Measurements from ENCODE around the gene DDO.
A peak's percentile ranks its signal among the peaks of the same experiment; 100 is the strongest.

Gene DDO

DNA sequence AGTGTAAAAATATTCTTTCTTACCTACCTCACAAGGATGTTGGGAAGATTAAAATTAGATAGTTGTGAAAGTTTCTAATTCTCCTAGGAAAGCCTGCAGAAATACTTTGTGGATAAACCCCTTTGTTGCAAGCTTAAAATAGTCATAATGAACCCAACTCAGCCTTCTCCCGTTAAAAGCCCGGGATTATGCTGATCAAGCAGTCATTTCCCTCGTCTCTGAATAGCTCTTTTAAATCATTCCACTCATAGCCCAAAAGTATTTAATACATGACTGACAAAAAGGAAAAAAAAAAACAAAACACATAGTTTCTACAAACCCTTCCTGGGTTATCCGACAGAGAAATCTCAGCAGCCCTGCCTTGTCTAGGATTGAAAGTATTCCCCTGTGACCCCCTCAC is 46.3 kb downstream of the DDO start:
- no peaks in the 10 kb centered on the region for H3K9me3 Mint-ChIP-seq
- no peaks in the 10 kb centered on the region for H3K36me3 Mint-ChIP-seq (ENCODE audit: low read depth)
- no peaks in the 10 kb centered on the region for H3K4me1 Mint-ChIP-seq (ENCODE audit: low read depth)
- no peak overlapping the region for H3K27ac Mint-ChIP-seq
- peaks cover 37% of the 10 kb centered on the region for H3K27me3 Mint-ChIP-seq (ENCODE audit: low read depth)
- no peak for DNase-seq (ENCODE audit: low spot score)
- H3K4me3 Mint-ChIP-seq, result no peak overlapping the region

DNA sequence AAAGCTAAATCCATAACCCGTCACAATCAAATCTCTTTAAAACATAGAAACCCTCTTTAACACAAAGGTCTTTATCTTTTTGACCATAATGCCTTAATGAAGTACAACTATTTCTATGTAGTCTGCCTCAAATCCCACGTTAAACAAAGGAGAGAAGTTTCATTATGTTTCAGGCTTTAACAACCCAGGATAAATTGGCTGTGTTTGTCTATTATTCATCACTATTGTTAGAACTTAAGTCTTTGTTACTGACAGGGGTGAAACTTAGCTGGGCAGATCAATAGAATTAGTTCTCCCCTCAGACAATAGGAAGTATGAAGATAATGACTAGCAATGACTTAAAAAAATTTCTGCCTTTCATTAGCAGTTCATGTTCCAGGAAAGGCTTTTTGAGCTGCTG is 47.1 kb downstream of the DDO start:
- no peaks in the 10 kb centered on the region for H3K4me1 Mint-ChIP-seq (ENCODE audit: low read depth)

DNA sequence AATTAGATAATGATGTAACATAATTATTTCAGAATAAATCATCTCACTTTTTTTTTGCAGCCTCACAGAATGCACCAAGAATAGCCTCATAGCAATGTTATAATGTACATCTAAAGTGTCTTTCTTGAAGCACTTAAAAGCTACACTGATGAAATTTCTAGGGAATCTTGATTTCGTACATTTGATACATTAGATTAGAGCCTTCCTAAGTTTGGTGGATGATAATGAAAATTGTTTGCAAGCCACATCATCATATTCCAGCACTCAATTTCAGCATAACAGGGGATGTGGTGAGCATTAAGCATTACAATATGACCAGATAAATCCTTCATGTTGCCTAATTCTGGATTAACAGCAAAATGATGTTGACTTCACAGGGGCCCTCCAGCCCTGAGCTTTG is 47.5 kb downstream of the DDO start:
- H3K27me3 Mint-ChIP-seq (ENCODE audit: low read depth), result peaks cover 41% of the 10 kb centered on the region
- no peaks in the 10 kb centered on the region for H3K36me3 Mint-ChIP-seq (ENCODE audit: low read depth)
- H3K27ac Mint-ChIP-seq, result no peak overlapping the region
- H3K9me3 Mint-ChIP-seq, result no peaks in the 10 kb centered on the region
- H3K4me1 Mint-ChIP-seq (ENCODE audit: low read depth), result no peaks in the 10 kb centered on the region
- no peak overlapping the region for H3K4me3 Mint-ChIP-seq
- no peak for DNase-seq (ENCODE audit: low spot score)

More for the DNA sequence above, 47.1 kb downstream of the DDO start:
- no peak for DNase-seq (ENCODE audit: low spot score)
- Mint-ChIP-seq H3K27me3 (ENCODE audit: low read depth) (peaks cover 39% of the 10 kb centered on the region), H3K9me3 (no peaks in the 10 kb centered on the region), H3K27ac (no peak overlapping the region), H3K4me3 (no peak overlapping the region), H3K36me3 (ENCODE audit: low read depth) (no peaks in the 10 kb centered on the region)

- no peaks in the 10 kb centered on the region for H3K9me3 Mint-ChIP-seq
- H3K36me3 Mint-ChIP-seq (ENCODE audit: low read depth), result no peaks in the 10 kb centered on the region
- peaks cover 48% of the 10 kb centered on the region for H3K27me3 Mint-ChIP-seq (ENCODE audit: low read depth)
- no peak for DNase-seq (ENCODE audit: low spot score)
- no peak overlapping the region for H3K27ac Mint-ChIP-seq
- no peaks in the 10 kb centered on the region for H3K4me1 Mint-ChIP-seq (ENCODE audit: low read depth)
- no peak overlapping the region for H3K4me3 Mint-ChIP-seq
Observed at GRCh38 chr6:110366975-110367374, 48.4 kb downstream of the DDO start.

- Mint-ChIP-seq H3K27me3 (ENCODE audit: low read depth) (peaks cover 48% of the 10 kb centered on the region), H3K36me3 (ENCODE audit: low read depth) (no peaks in the 10 kb centered on the region), H3K4me1 (ENCODE audit: low read depth) (no peaks in the 10 kb centered on the region), H3K9me3 (no peaks in the 10 kb centered on the region), H3K4me3 (no peak overlapping the region), H3K27ac (no peak overlapping the region)
- no peak for DNase-seq (ENCODE audit: low spot score)
Observed at GRCh38 chr6:110366256-110366655, 49.1 kb downstream of the DDO start.

DNA sequence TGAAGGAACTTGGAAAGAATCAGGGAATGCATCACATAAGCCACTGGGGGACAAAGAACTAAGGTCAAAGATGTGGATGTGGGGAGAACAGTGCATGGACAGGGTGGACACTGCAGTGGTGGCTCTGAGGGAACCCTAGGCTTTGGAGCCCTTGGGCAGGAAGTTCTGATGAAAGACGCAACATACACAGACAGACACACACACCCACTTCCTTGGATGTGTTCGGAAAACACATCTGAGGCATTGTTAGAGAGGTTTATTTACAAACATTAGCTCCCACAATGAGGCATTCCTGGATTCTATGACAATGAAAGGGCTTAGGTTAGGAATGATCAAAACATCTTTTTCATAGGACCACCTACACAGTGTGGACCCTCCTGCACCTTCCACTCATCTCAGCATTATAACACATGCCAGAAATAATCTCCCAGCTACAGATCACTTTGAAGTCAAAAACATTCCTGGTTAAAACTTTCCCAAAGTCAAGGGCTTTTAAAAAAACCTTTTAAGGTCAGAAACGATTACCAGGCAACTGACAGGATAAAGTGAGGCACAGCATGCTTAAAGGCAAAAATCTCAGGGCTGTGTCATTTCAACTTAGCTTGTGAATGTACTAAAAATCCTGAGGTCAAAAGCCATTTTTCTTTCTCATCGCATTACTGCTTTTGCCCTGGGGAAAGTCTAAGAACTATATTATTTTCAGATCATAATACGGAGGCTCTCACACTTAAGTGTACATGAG is 50.8 kb downstream of the DDO start:
- Mint-ChIP-seq H3K4me3 (no peak overlapping the region), H3K4me1 (ENCODE audit: low read depth) (no peaks in the 10 kb centered on the region), H3K9me3 (no peaks in the 10 kb centered on the region), H3K27me3 (ENCODE audit: low read depth) (peaks cover 60% of the 10 kb centered on the region), H3K27ac (no peak overlapping the region), H3K36me3 (ENCODE audit: low read depth) (no peaks in the 10 kb centered on the region)
- DNase-seq (ENCODE audit: low spot score), result no peak

- H3K9me3 Mint-ChIP-seq, result no peaks in the 10 kb centered on the region
- H3K4me3 Mint-ChIP-seq, result no peak overlapping the region
- no peak overlapping the region for H3K27ac Mint-ChIP-seq
- peaks cover 62% of the 10 kb centered on the region for H3K27me3 Mint-ChIP-seq (ENCODE audit: low read depth)
- DNase-seq (ENCODE audit: low spot score), result no peak
- no peaks in the 10 kb centered on the region for H3K36me3 Mint-ChIP-seq (ENCODE audit: low read depth)
- no peaks in the 10 kb centered on the region for H3K4me1 Mint-ChIP-seq (ENCODE audit: low read depth)
Observed at GRCh38 chr6:110363748-110364147, 51.6 kb downstream of the DDO start.

DNA sequence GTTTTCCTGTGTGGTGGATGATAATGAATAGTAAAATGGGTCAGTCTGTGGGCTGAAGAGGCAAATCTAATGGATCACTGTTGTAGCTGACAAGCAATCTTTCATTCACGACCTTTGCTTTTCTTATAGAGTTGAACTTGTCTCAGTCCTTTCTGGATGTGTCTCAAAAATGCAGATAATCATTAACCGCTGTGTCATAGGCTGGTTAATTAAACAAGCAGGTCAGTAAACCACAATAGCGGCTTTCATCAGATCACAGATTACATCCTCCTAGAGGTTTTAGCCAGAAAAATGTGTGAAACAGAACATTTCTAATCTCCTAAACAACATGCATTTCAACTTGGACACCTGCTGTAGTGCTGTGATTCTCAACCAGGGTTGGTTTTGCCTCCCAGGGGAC is 54.7 kb downstream of the DDO start:
- no peak for DNase-seq (ENCODE audit: low spot score)
- Mint-ChIP-seq H3K36me3 (ENCODE audit: low read depth) (no peaks in the 10 kb centered on the region), H3K27me3 (ENCODE audit: low read depth) (peaks cover 69% of the 10 kb centered on the region), H3K27ac (no peak overlapping the region), H3K9me3 (no peaks in the 10 kb centered on the region), H3K4me1 (ENCODE audit: low read depth) (peaks cover 2% of the 10 kb centered on the region), H3K4me3 (no peak overlapping the region)

DNA sequence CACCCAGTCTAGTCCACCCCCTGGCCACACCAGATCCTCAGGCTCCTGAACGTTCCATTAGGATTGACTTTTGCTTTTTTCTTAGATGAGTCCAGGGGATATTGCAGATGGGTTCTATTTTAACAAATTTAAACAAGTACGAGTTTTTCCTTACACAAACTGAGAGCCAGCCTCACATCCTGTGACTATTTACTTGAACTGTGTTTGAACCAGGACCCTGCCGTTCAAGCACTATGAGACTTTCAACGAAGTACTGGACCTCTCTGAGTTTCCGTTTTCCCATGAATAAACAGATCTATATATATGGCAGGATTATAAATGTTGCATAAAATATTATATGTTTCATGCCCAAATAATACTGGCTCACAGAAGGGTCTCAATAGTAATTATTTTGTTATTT is 55.8 kb downstream of the DDO start:
- no peak for DNase-seq (ENCODE audit: low spot score)
- no peak overlapping the region for H3K4me3 Mint-ChIP-seq

GRCh38 chr6:110358553-110359160 is 56.7 kb downstream of the DDO start:
- peaks cover 2% of the 10 kb centered on the region for H3K4me1 Mint-ChIP-seq (ENCODE audit: low read depth)
- H3K4me3 Mint-ChIP-seq, result no peak overlapping the region
- no peaks in the 10 kb centered on the region for H3K9me3 Mint-ChIP-seq
- H3K27ac Mint-ChIP-seq, result no peak overlapping the region
- peaks cover 73% of the 10 kb centered on the region for H3K27me3 Mint-ChIP-seq (ENCODE audit: low read depth)
- no peak for DNase-seq (ENCODE audit: low spot score)
- H3K36me3 Mint-ChIP-seq (ENCODE audit: low read depth), result no peaks in the 10 kb centered on the region

More for the DNA sequence above, 55.8 kb downstream of the DDO start:
- peaks cover 2% of the 10 kb centered on the region for H3K4me1 Mint-ChIP-seq (ENCODE audit: low read depth)
- no peaks in the 10 kb centered on the region for H3K9me3 Mint-ChIP-seq
- peaks cover 71% of the 10 kb centered on the region for H3K27me3 Mint-ChIP-seq (ENCODE audit: low read depth)
- H3K27ac Mint-ChIP-seq, result no peak overlapping the region
- H3K36me3 Mint-ChIP-seq (ENCODE audit: low read depth), result no peaks in the 10 kb centered on the region

DNA sequence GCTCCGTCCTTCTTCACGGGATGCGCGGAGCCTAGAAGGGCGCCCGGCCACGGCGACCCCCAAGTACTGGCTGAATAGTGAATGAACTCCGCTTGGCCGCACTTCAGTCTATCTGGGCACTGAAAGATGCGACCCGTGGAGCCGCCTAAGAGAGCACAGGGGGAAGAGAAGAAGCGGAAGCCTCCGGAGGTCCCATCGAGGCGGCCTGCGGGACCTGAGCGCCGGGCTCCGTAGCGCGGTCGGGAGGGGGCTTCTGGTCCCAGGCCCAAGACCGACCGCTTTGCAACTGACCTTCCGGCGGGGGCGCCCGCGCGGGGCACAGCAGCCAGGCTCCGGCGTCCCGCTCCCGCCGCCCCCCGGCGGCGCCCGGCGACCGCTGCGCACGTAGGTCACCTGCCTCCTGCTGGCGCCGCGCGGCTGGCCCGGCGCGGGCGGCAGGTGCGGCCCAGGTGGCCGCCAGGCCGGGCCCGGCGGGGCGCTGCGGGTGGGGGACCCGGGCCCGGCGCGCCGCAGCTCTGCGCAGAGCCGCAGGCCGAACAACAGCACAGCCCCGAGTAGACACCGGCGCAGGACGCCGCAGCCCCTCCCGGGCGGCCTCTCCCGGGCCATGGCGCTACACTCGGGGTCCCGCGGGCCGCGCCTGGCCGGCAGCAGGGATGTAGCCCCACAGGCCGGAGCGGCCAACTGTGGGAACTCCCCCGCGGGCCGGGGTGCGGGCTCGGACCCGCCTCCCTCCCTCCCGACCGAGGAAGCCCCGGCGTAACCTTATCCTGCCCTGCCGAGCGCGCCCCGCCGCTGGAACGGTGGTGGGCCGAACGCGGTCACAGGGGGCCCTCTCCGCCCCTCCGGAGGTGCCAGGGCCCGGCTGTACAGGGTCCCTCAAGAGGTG is 57.5 kb downstream of the DDO start, which contains the start of gene METTL24:
METTL24 (minus strand) TSS at position 686 of the 889 bp plus-strand sequence; CDS start at position 609, 77 bp downstream.
- peak within 1 kb of the TSS; percentile 67 for H3K4me3 Mint-ChIP-seq
- H3K27ac Mint-ChIP-seq, result no peak within 1 kb of the TSS
- H3K9me3 Mint-ChIP-seq, result no peaks in the 10 kb centered on the region
- H3K4me1 Mint-ChIP-seq (ENCODE audit: low read depth), result peaks cover 2% of the 10 kb centered on the region
- DNase-seq (ENCODE audit: low spot score), result no peak
- H3K27me3 Mint-ChIP-seq (ENCODE audit: low read depth), result peaks cover 77% of the 10 kb centered on the region
- no peaks in the 10 kb centered on the region for H3K36me3 Mint-ChIP-seq (ENCODE audit: low read depth)

- Mint-ChIP-seq H3K4me3 (peak overlapping the region; percentile 67), H3K36me3 (ENCODE audit: low read depth) (no peaks in the 10 kb centered on the region), H3K27ac (no peak overlapping the region), H3K27me3 (ENCODE audit: low read depth) (peaks cover 76% of the 10 kb centered on the region), H3K4me1 (ENCODE audit: low read depth) (peaks cover 2% of the 10 kb centered on the region), H3K9me3 (no peaks in the 10 kb centered on the region)
- no peak for DNase-seq (ENCODE audit: low spot score)
Observed at GRCh38 chr6:110357298-110357663, 58.1 kb downstream of the DDO start.

GRCh38 chr6:110356778-110357177 is 58.6 kb downstream of the DDO start:
- Mint-ChIP-seq H3K4me3 (peak overlapping the region; percentile 67), H3K9me3 (no peaks in the 10 kb centered on the region), H3K4me1 (ENCODE audit: low read depth) (peaks cover 2% of the 10 kb centered on the region), H3K27ac (no peak overlapping the region), H3K27me3 (ENCODE audit: low read depth) (peaks cover 73% of the 10 kb centered on the region), H3K36me3 (ENCODE audit: low read depth) (no peaks in the 10 kb centered on the region)
- no peak for DNase-seq (ENCODE audit: low spot score)

DNA sequence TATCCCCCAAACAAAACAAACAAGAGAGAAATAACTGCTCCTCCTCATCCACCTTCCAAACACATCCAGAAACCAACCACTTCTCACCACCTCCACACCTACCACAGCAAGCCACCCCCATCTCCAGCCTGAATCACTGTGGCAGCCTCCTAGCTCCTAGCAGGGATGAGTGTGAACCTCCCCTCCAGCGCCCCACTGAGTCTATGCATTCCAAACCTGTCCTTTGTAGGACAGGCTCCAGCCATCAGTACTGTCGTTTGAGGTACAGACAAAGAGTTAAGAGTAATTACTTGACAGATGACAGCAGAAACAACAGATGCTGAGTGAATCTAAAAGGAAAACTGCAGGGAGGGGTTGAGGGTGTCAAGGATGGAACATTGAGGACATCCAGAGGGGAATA is 59.6 kb downstream of the DDO start:
- Mint-ChIP-seq H3K27me3 (ENCODE audit: low read depth) (peaks cover 65% of the 10 kb centered on the region), H3K36me3 (ENCODE audit: low read depth) (no peaks in the 10 kb centered on the region), H3K4me3 (no peak overlapping the region), H3K4me1 (ENCODE audit: low read depth) (peaks cover 2% of the 10 kb centered on the region), H3K9me3 (no peaks in the 10 kb centered on the region), H3K27ac (no peak overlapping the region)
- DNase-seq (ENCODE audit: low spot score), result no peak
